Gastrocnemius medialis (tissue), 4 donors: Measurements from ENCODE around the gene NXNL2.

ENCODE experiments used
- CTCF ChIP-seq, 5 experiments: fragments of 450-650 bp in 3 of 5; fragments of 200-600 bp in 2 of 5; sonication (generic) in 2 of 5; IDR thresholded peaks in 4 of 5; conservative IDR thresholded peaks in 1 of 5; 1 replicate in 4 of 5; 2 replicates in 1 of 5; pipeline ENCODE4 v1.5.1; 2016 to 2019; ENCODE audit warnings: antibody characterized with exemption in 5 of 5, mild to moderate bottlenecking in 3 of 5, moderate library complexity in 3 of 5
- POLR2A ChIP-seq, 2 donors: fragments of 450-650 bp; IDR thresholded peaks; one replicate each; pipeline ENCODE4 v1.6.1; 2017; ENCODE audit warnings: antibody characterized with exemption in 2 of 2, mild to moderate bottlenecking in 2 of 2, moderate library complexity in 2 of 2

GRCh38 chr9:88593537-88594185 is 58.7 kb downstream of the NXNL2 start:
- peak; percentile 25 to 53 (median 48) for TF ChIP-seq CTCF (IDR thresholded peaks at IDR 0.05 in 4 of 5, conservative IDR thresholded peaks at IDR 0.05 in 1 of 5)
- no peak for TF ChIP-seq POLR2A (IDR thresholded peaks at IDR 0.05)
